IMR-90 (cell line): ENCODE measurements around the gene ARHGAP31. TPM values are rescaled to one million over a fixed set of nuclear protein-coding genes. Genes with fewer than 3 reads are reported as not detected.

ENCODE experiments used
- microRNA-seq, 2 experiments: library from miRNA; stranded (forward) in 1 of 2; unstranded in 1 of 2; fragments of 10-50 nt in 1 of 2; fragments of <30 nt in 1 of 2; gene quantifications in 1 of 2; microRNA quantifications in 1 of 2; one replicate each; pipeline versions ENCODE3 to v1.1.0; 2013 to 2020; ENCODE audit not compliant: insufficient read depth in 1 of 2, insufficient read length in 1 of 2, unreplicated experiment in 1 of 2
- polyA plus RNA-seq, 3 experiments: library from polyadenylated mRNA; depleted of rRNA; stranded (reverse); fragments of >200 nt; gene quantifications; 2 replicates each; pipeline ENCODE4 v1.2.3, GENCODE V29; 2012; ENCODE audit warnings: low replicate concordance in 1 of 3
- small RNA-seq, 5 experiments: library from RNA; depleted of rRNA; stranded (forward); fragments of <200 nt; gene quantifications; one replicate each; pipeline ENCODE3, GENCODE V24; 2012
- total RNA-seq: library from RNA; depleted of rRNA; stranded (reverse); fragments of >200 nt; gene quantifications from 2 replicates; pipeline ENCODE4 v1.2.3, GENCODE V29; 2012; rRNA removed

The ARHGAP31 gene
- total and polyA plus RNA-seq, 2 of the 4 experiments (the other 2 are of a cell fraction) = 6.6 to 7.7 TPM

Small RNA genes lying within 50 kb of the gene (microRNA-seq; reads per million reads assigned to microRNA genes)
- not detected for gene RNU6-1127P (ENCODE audit: insufficient read depth, insufficient read length)

Small RNA genes lying within 50 kb of the gene (small RNA-seq; reads per million reads assigned to genes)
- gene RNU6-1127P = 0 to 13.9 (median 0.08) reads per million in 5 experiments

Other genes starting within 250 kb of the ARHGAP31 start
- not detected in 2 replicates for gene TEX55, start 148.2 kb upstream of the ARHGAP31 start, total RNA-seq
- not detected in 2 replicates for gene TEX55, start 148.2 kb upstream of the ARHGAP31 start, polyA plus RNA-seq (2012; rRNA removed)
- gene UPK1B, start 120.8 kb upstream of the ARHGAP31 start, total RNA-seq = 0.28 and 0.36 TPM in 2 replicates
- 0.40 and 0.55 TPM in 2 replicates for gene UPK1B, start 120.8 kb upstream of the ARHGAP31 start, polyA plus RNA-seq (2012; rRNA removed)
- 30.3 and 30.6 TPM in 2 replicates for gene B4GALT4, start 53.5 kb upstream of the ARHGAP31 start, total RNA-seq
- 23.0 and 27.0 TPM in 2 replicates for gene B4GALT4, start 53.5 kb upstream of the ARHGAP31 start, polyA plus RNA-seq (2012; rRNA removed)
- 88.6 and 117 TPM in 2 replicates for gene TMEM39A, start 169.2 kb downstream of the ARHGAP31 start, total RNA-seq
- 24.6 and 29.6 TPM in 2 replicates for gene TMEM39A, start 169.2 kb downstream of the ARHGAP31 start, polyA plus RNA-seq (2012; rRNA removed)
- 18.6 and 21.1 TPM in 2 replicates for gene POGLUT1, start 174.6 kb downstream of the ARHGAP31 start, total RNA-seq
- gene POGLUT1, start 174.6 kb downstream of the ARHGAP31 start, polyA plus RNA-seq (2012; rRNA removed) = 7.5 and 7.8 TPM in 2 replicates
- gene TIMMDC1, start 204.2 kb downstream of the ARHGAP31 start, total RNA-seq = 44.2 and 52.5 TPM in 2 replicates
- gene TIMMDC1, start 204.2 kb downstream of the ARHGAP31 start, polyA plus RNA-seq (2012; rRNA removed) = 45.5 and 56.6 TPM in 2 replicates